Pancreas (tissue), 10 donors: Measurements from ENCODE around the gene UEVLD. TPM values are rescaled to one million over a fixed set of nuclear protein-coding genes. Genes with fewer than 3 reads are reported as not detected.
"Not testable (repeated sequence)": the region's sequence is repeated elsewhere in the genome, so short reads cannot be mapped to it uniquely, and the experiment has no call there.

ENCODE experiments used
- ATAC-seq, 4 donors: fragments of 200-7000 bp; cut with Tn5 transposase; one replicate each; pipeline versions ENCODE4 v1.8.0 to v1.9.1; 2020; ENCODE audit warnings: mild to moderate bottlenecking in 4 of 4, moderate library complexity in 4 of 4
- DNase-seq, 6 donors: peaks; one replicate each; pipeline ENCODE4 v3.0.0-alpha.2; 2020
- FAIRE-seq: peaks from 2 replicates; lab custom pipeline; 2012; peaks lifted over from hg19 to GRCh38; lab: Jason Lieb, UNC
- H3K27ac ChIP-seq, 4 donors: fragments of 200-600 bp; sonication (generic); 1 replicate in 3 of 4; 2 replicates in 1 of 4; pipeline versions ENCODE4 v1.5.0 to v1.8.0; 2020
- H3K27me3 ChIP-seq, 4 donors: fragments of 200-600 bp; one replicate each; pipeline ENCODE4 v1.8.0; 2021
- H3K36me3 ChIP-seq, 3 donors: fragments of 200-600 bp; sonication (generic) in 1 of 3; one replicate each; pipeline versions ENCODE4 v1.5.0 to v1.8.0; 2020 to 2021
- H3K4me1 ChIP-seq, 3 donors: fragments of 200-600 bp; one replicate each; pipeline ENCODE4 v1.8.0; 2021
- H3K4me3 ChIP-seq, 4 donors: fragments of 200-600 bp; sonication (generic) in 2 of 4; one replicate each; pipeline versions ENCODE4 v1.5.0 to v1.8.0; 2020 to 2021
- H3K9me3 ChIP-seq, 4 donors: fragments of 200-600 bp; one replicate each; pipeline ENCODE4 v1.8.0; 2021
- CTCF ChIP-seq, 4 donors: fragments of 200-600 bp; sonication (generic) in 3 of 4; IDR thresholded peaks; one replicate each; pipeline versions ENCODE4 v1.5.0 to v1.8.0; 2021; ENCODE audit warnings: antibody characterized with exemption in 4 of 4
- WGBS, 2 donors: extraction: QIAGEN DNeasy Blood & Tissue Kit; methylation state at CpG; one replicate each; pipeline ENCODE4 v1.1.7; 2013; 5-methylcytosine and 5-hydroxymethylcytosine counted together
- intact Hi-C, 3 donors: fragments of 100-400 bp; cut with DNase I; formaldehyde crosslinking; loops; one replicate each; pipeline versions ENCODE4 v1.11.1 to v1.14.2; 2022
- polyA plus RNA-seq, 2 donors: library from polyadenylated mRNA; stranded (reverse); fragments of 200-250 nt; gene quantifications; one replicate each; pipeline ENCODE4 v1.2.3, GENCODE V29; 2013
- total RNA-seq, 6 donors: library from RNA; stranded (reverse); fragmentation: NEBNext Ultra II Directional in 4 of 6; extraction: Animal tissue kit (Norgen Biotek cat#: 25700) in 4 of 6; gene quantifications; one replicate each; pipeline versions ENCODE4 v1.2.1 to v1.2.4, GENCODE V29; 2021 to 2023
- donor health status: healthy with polysubstance abuse.
- donor health status: DM: no; HTN: no; CAD: no; lungs with moderate emphysema.
- donor health status: DM: no; HTN: no; CAD: no.
- donor health status: control.
- donor health status: control.
- donor health status: Bipolar disorder and iron deficiency.
- donor health status: DM: yes; HTN: yes; CAD: no.
- donor health status: DM: no; HTN: no; CAD: no.
- donor health status: DM: no; HTN: no; CAD: no.
- donor health status: DM: yes; HTN: yes; CAD: no.

The UEVLD gene
- total and polyA plus RNA-seq, 8 donors, result 3.3 to 11.2 (median 7.8) TPM

GRCh38 chr11:18600915-18601569, 12.5 kb upstream of the UEVLD start:
- H3K27me3 ChIP-seq, result no peaks in the 10 kb centered on the region
- H3K4me3 ChIP-seq, result no peak overlapping the region
- DNase-seq, result no peak
- no peak overlapping the region for H3K27ac ChIP-seq
- no peak for ATAC-seq
- no peaks in the 10 kb centered on the region for H3K36me3 ChIP-seq
- WGBS, 2 donors, result 94 to 96% methylated on average over 4 of the region's 4 CpGs
- no peaks in the 10 kb centered on the region for H3K9me3 ChIP-seq
- intact Hi-C loops, result no loop called here
- FAIRE-seq, result no peak
- no peaks in the 10 kb centered on the region for H3K4me1 ChIP-seq
- TF ChIP-seq CTCF (IDR thresholded peaks at IDR 0.05), result no peak

- Histone ChIP-seq H3K36me3 (no peaks in the 10 kb centered on the region), H3K9me3 (no peaks in the 10 kb centered on the region), H3K27me3 (no peaks in the 10 kb centered on the region), H3K27ac (no peak within 1 kb of the TSS), H3K4me3 (no peak within 1 kb of the TSS), H3K4me1 (no peaks in the 10 kb centered on the region)
- ATAC-seq (no peak), DNase-seq (no peak), FAIRE-seq (no peak)
- no peak for TF ChIP-seq CTCF (IDR thresholded peaks at IDR 0.05)
- intact Hi-C loops, result no loop called here
- 84 to 88% methylated on average over 7 of the region's 7 CpGs for WGBS, 2 donors
Observed at GRCh38 chr11:18599739-18600230, 11.3 kb upstream of the UEVLD start, which contains the start of gene MISFA. TSS of gene MISFA (plus strand) at chr11:18599789. CDS start at chr11:18599929, 140 bp downstream.

GRCh38 chr11:18594999-18595749, 6.6 kb upstream of the UEVLD start:
- Histone ChIP-seq H3K27ac (no peak overlapping the region), H3K36me3 (no peaks in the 10 kb centered on the region), H3K27me3 (no peaks in the 10 kb centered on the region), H3K4me1 (peaks cover 0 to 5% (median 0%) of the 10 kb centered on the region in 3 donors), H3K4me3 (no peak overlapping the region), H3K9me3 (no peaks in the 10 kb centered on the region)
- 65 to 73% methylated on average over 5 of the region's 5 CpGs for WGBS, 2 donors
- ATAC-seq (no peak), DNase-seq (no peak), FAIRE-seq (no peak)
- intact Hi-C loops, result no loop called here
- no peak for TF ChIP-seq CTCF (IDR thresholded peaks at IDR 0.05)

- H3K27ac ChIP-seq, FAIRE-seq, H3K36me3 ChIP-seq, H3K9me3 ChIP-seq, H3K27me3 ChIP-seq, H3K4me3 ChIP-seq, DNase-seq, intact Hi-C loops, ATAC-seq: not testable (repeated sequence)
- 86 to 92% methylated on average over 5 of the region's 5 CpGs for WGBS, 2 donors
- peaks cover 0 to 10% (median 0%) of the 10 kb centered on the region in 3 donors for H3K4me1 ChIP-seq
Observed at GRCh38 chr11:18594088-18594487, 5.6 kb upstream of the UEVLD start.

DNA sequence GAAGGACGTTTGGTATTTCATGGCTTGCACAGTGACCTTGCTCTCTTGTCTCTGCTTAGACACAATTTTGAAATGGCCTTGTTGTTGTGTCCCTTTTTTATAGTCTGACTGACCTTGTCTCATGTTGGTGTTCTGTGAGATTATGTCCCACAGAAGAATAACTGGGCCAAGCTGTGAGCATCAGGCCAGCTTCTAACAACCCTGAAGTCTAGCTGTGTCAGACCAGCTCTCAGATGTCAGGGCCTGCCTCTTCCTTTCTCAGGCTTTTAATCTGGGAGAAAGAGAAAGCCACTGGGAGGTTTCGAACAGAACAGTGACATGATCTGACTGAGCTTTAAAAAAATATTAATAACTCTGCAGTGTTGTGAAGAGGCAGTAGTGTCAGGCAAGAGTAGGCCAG, 2.0 kb upstream of the UEVLD start:
- FAIRE-seq, result no peak
- 38 to 44% methylated on average over 2 of the region's 2 CpGs for WGBS, 2 donors
- no peaks in the 10 kb centered on the region for H3K36me3 ChIP-seq
- DNase-seq, result no peak
- H3K9me3 ChIP-seq, result no peaks in the 10 kb centered on the region
- no peak for TF ChIP-seq CTCF (IDR thresholded peaks at IDR 0.05)
- no peak overlapping the region for H3K4me3 ChIP-seq
- H3K27ac ChIP-seq, result no peak overlapping the region
- peaks cover 0 to 15% (median 0%) of the 10 kb centered on the region in 3 donors for H3K4me1 ChIP-seq
- ATAC-seq, result no peak
- intact Hi-C loops, result no loop called here
- no peaks in the 10 kb centered on the region for H3K27me3 ChIP-seq
